GM12873 (cell line): ENCODE results near the gene TMEM63A.

Source experiments
- CTCF ChIP-seq: IDR thresholded peaks from 2 replicates; pipeline ENCODE4 v1.5.1; 2012; ENCODE audit warnings: low read depth, mild to moderate bottlenecking, moderate library complexity, low read length, control low read depth; ENCODE audit not compliant: insufficient read depth; ENCODE audit errors: missing control alignments

TMEM63A gene

GRCh38 chr1:225914947-225915346 is 32.8 kb upstream of the TMEM63A start:
- TF ChIP-seq CTCF, result no peak

- TF ChIP-seq CTCF, result no peak
Observed at GRCh38 chr1:225914391-225914790, 32.2 kb upstream of the TMEM63A start.

- TF ChIP-seq CTCF, result peak; percentile 83
Observed at GRCh38 chr1:225911191-225912130, 29.3 kb upstream of the TMEM63A start.

- TF ChIP-seq CTCF, result no peak
Observed at GRCh38 chr1:225909477-225909876, 27.3 kb upstream of the TMEM63A start.

- no peak for TF ChIP-seq CTCF
Observed at GRCh38 chr1:225908773-225909172, 26.6 kb upstream of the TMEM63A start.

- no peak for TF ChIP-seq CTCF
Observed at GRCh38 chr1:225908013-225908640, 25.9 kb upstream of the TMEM63A start.

GRCh38 chr1:225907341-225907740 is 25.2 kb upstream of the TMEM63A start:
- TF ChIP-seq CTCF, result no peak
